ENCODE measurements around the gene ABTB1. TPM values are rescaled to one million over a fixed set of nuclear protein-coding genes. Genes with fewer than 3 reads are reported as not detected.
A peak's percentile ranks its signal among the peaks of the same experiment; 100 is the strongest.

The ABTB1 gene
- total RNA-seq, 1 donor from 2014 or later = 35.0 TPM

GRCh38 chr3:127634653-127635052 is 38.1 kb upstream of the ABTB1 start:
- H3K27ac Mint-ChIP-seq (ENCODE audit: unreplicated experiment) = no peak overlapping the region
- H3K36me3 Mint-ChIP-seq (ENCODE audit: unreplicated experiment) = peaks cover 3% of the 10 kb centered on the region
- TF ChIP-seq, protein P1, sequence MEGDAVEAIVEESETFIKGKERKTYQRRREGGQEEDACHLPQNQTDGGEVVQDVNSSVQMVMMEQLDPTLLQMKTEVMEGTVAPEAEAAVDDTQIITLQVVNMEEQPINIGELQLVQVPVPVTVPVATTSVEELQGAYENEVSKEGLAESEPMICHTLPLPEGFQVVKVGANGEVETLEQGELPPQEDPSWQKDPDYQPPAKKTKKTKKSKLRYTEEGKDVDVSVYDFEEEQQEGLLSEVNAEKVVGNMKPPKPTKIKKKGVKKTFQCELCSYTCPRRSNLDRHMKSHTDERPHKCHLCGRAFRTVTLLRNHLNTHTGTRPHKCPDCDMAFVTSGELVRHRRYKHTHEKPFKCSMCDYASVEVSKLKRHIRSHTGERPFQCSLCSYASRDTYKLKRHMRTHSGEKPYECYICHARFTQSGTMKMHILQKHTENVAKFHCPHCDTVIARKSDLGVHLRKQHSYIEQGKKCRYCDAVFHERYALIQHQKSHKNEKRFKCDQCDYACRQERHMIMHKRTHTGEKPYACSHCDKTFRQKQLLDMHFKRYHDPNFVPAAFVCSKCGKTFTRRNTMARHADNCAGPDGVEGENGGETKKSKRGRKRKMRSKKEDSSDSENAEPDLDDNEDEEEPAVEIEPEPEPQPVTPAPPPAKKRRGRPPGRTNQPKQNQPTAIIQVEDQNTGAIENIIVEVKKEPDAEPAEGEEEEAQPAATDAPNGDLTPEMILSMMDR (IDR thresholded peaks at IDR 0.05; ENCODE audit: partially characterized antibody, unreplicated experiment) = no peak
- no peak overlapping the region for H3K4me3 Mint-ChIP-seq (ENCODE audit: unreplicated experiment)
- H3K9me3 Mint-ChIP-seq (ENCODE audit: unreplicated experiment) = peaks cover 13% of the 10 kb centered on the region
- peaks cover 33% of the 10 kb centered on the region for H3K4me1 Mint-ChIP-seq (ENCODE audit: low read depth, unreplicated experiment)
- DNase-seq = no peak
- peaks cover 8% of the 10 kb centered on the region for H3K27me3 Mint-ChIP-seq (ENCODE audit: unreplicated experiment)

GRCh38 chr3:127637546-127637945 is 35.2 kb upstream of the ABTB1 start:
- Mint-ChIP-seq H3K9me3 (ENCODE audit: unreplicated experiment) (no peaks in the 10 kb centered on the region), H3K27me3 (ENCODE audit: unreplicated experiment) (no peaks in the 10 kb centered on the region), H3K36me3 (ENCODE audit: unreplicated experiment) (no peaks in the 10 kb centered on the region), H3K27ac (ENCODE audit: unreplicated experiment) (no peak overlapping the region), H3K4me1 (ENCODE audit: low read depth, unreplicated experiment) (peaks cover 9% of the 10 kb centered on the region), H3K4me3 (ENCODE audit: unreplicated experiment) (no peak overlapping the region)
- TF ChIP-seq, protein P1 (IDR thresholded peaks at IDR 0.05; ENCODE audit: partially characterized antibody, unreplicated experiment) = no peak
- DNase-seq = no peak

- no peaks in the 10 kb centered on the region for H3K36me3 Mint-ChIP-seq (ENCODE audit: unreplicated experiment)
- H3K27me3 Mint-ChIP-seq (ENCODE audit: unreplicated experiment) = no peaks in the 10 kb centered on the region
- H3K27ac Mint-ChIP-seq (ENCODE audit: unreplicated experiment) = no peak overlapping the region
- peaks cover 8% of the 10 kb centered on the region for H3K4me1 Mint-ChIP-seq (ENCODE audit: low read depth, unreplicated experiment)
- TF ChIP-seq, protein P1 (IDR thresholded peaks at IDR 0.05; ENCODE audit: partially characterized antibody, unreplicated experiment) = no peak
- H3K4me3 Mint-ChIP-seq (ENCODE audit: unreplicated experiment) = no peak overlapping the region
- no peak for DNase-seq
- H3K9me3 Mint-ChIP-seq (ENCODE audit: unreplicated experiment) = no peaks in the 10 kb centered on the region
Measured at GRCh38 chr3:127637971-127638370, 34.8 kb upstream of the ABTB1 start.

DNA sequence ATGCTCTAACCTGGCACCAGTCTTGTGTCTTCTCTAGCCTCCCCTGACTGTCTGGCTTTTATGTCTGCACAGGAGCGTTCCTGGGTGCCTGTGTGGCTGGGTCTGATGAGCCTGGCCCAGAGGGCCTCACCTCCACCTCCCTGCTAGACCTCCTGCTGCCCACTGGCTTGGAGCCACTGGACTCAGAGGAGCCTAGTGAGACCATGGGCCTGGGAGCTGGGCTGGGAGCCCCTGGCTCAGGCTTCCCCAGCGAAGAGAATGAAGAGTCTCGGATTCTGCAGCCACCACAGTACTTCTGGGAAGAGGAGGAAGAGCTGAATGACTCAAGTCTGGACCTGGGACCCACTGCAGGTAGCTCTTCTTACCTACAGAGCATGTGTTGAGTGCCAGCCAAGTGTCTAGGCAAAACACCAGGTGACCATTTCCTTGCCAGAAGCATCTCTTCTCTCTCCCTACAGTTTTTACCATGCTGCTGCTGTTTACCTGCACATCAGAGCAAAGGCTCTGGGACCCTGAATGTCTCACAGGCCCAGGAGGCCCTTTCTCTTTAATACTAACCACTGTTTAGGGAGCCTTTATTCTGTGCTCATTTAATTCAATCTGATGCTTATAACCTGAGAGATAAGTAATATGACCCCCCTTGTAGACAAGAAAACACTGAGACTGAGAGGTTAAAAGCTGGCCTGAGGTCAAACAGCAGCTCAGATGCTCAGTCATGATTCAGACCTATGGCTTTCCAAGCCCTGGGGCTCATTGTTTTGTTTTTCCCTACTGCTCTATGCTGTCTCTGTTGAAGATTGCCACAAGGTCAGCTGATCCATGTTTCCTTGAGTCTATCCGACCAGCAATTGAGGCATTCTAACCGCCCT is 33.3 kb upstream of the ABTB1 start:
- no peak for DNase-seq
- peak overlapping the region; percentile 8 for H3K27ac Mint-ChIP-seq (ENCODE audit: unreplicated experiment)
- H3K4me3 Mint-ChIP-seq (ENCODE audit: unreplicated experiment) = no peak overlapping the region
- no peaks in the 10 kb centered on the region for H3K27me3 Mint-ChIP-seq (ENCODE audit: unreplicated experiment)
- H3K9me3 Mint-ChIP-seq (ENCODE audit: unreplicated experiment) = no peaks in the 10 kb centered on the region
- TF ChIP-seq, protein P1 (IDR thresholded peaks at IDR 0.05; ENCODE audit: partially characterized antibody, unreplicated experiment) = no peak
- H3K36me3 Mint-ChIP-seq (ENCODE audit: unreplicated experiment) = no peaks in the 10 kb centered on the region
- H3K4me1 Mint-ChIP-seq (ENCODE audit: low read depth, unreplicated experiment) = peaks cover 8% of the 10 kb centered on the region

- Mint-ChIP-seq H3K9me3 (ENCODE audit: unreplicated experiment) (no peaks in the 10 kb centered on the region), H3K4me3 (ENCODE audit: unreplicated experiment) (no peak overlapping the region), H3K4me1 (ENCODE audit: low read depth, unreplicated experiment) (peaks cover 8% of the 10 kb centered on the region), H3K27ac (ENCODE audit: unreplicated experiment) (no peak overlapping the region), H3K27me3 (ENCODE audit: unreplicated experiment) (no peaks in the 10 kb centered on the region), H3K36me3 (ENCODE audit: unreplicated experiment) (no peaks in the 10 kb centered on the region)
- TF ChIP-seq, protein P1 (IDR thresholded peaks at IDR 0.05; ENCODE audit: partially characterized antibody, unreplicated experiment) = no peak
- DNase-seq = no peak
Measured at GRCh38 chr3:127640042-127640355, 32.8 kb upstream of the ABTB1 start.

All from glutamatergic neuron (in vitro differentiated cells).